Adrenal gland (tissue), 12 donors: ENCODE measurements around the gene SLC39A9. TPM values are rescaled to one million over a fixed set of nuclear protein-coding genes. Genes with fewer than 3 reads are reported as not detected.

Source experiments
- DNase-seq, 7 donors: peaks; one replicate each; pipeline ENCODE4 v3.0.0-alpha.2; 2019 to 2020
- H3K27ac ChIP-seq, 5 donors: fragments of 200-600 bp; sonication (generic) in 4 of 5; 1 replicate in 3 of 5; 2 replicates in 2 of 5; pipeline versions ENCODE4 v1.5.1 to v1.8.0; 2016 to 2020; ENCODE audit warnings: mild to moderate bottlenecking in 1 of 5
- H3K27me3 ChIP-seq: fragments of 200-600 bp; 2 replicates; pipeline ENCODE4 v1.8.0; 2021
- H3K36me3 ChIP-seq, 2 donors: fragments of 200-600 bp; replicated peaks in 1 of 2; 1 replicate in 1 of 2; 2 replicates in 1 of 2; pipeline versions ENCODE4 v1.5.1 to v1.8.0; 2018 to 2022
- H3K4me1 ChIP-seq, 2 donors: fragments of 200-600 bp; replicated peaks in 1 of 2; 1 replicate in 1 of 2; 2 replicates in 1 of 2; pipeline versions ENCODE4 v1.5.1 to v1.8.0; 2018 to 2021
- H3K4me3 ChIP-seq, 4 donors: fragments of 200-600 bp; sonication (generic) in 3 of 4; one replicate each; pipeline ENCODE4 v1.5.1; 2016 to 2018
- H3K9me3 ChIP-seq, 3 donors: fragments of 200-600 bp; sonication (generic) in 1 of 3; replicated peaks in 1 of 3; 1 replicate in 2 of 3; 2 replicates in 1 of 3; pipeline versions ENCODE4 v1.5.1 to v1.8.0; 2016 to 2021
- CTCF ChIP-seq, 6 experiments: fragments of 450-650 bp in 4 of 6; fragments of 200-600 bp in 2 of 6; sonication (generic) in 1 of 6; IDR thresholded peaks; 1 replicate in 5 of 6; 2 replicates in 1 of 6; pipeline versions ENCODE4 v1.5.1 to v1.8.0; 2016 to 2021; ENCODE audit warnings: antibody characterized with exemption in 6 of 6, mild to moderate bottlenecking in 2 of 6, moderate library complexity in 1 of 6
- POLR2A ChIP-seq, 2 donors: fragments of 450-650 bp; IDR thresholded peaks; one replicate each; pipeline ENCODE4 v1.6.1; 2017; ENCODE audit warnings: antibody characterized with exemption in 2 of 2, mild to moderate bottlenecking in 2 of 2, moderate library complexity in 1 of 2
- WGBS, 4 donors: extraction: QIAGEN DNeasy Blood & Tissue Kit in 2 of 4; methylation state at CpG; one replicate each; pipeline versions ENCODE4 v1.1.5 to v1.1.7; 2013 to 2017; 5-methylcytosine and 5-hydroxymethylcytosine counted together
- intact Hi-C, 2 donors: fragments of 100-400 bp; cut with DNase I; formaldehyde crosslinking; loops; one replicate each; pipeline versions ENCODE4 v1.14.1 to v1.15.0; 2022 to 2023
- polyA plus RNA-seq, 3 donors: library from polyadenylated mRNA; stranded (reverse); fragments of 200-250 nt in 2 of 3; fragments of 350-450 nt in 1 of 3; fragmentation: Illumina TruSeq in 1 of 3; extraction: RNeasy Lipid Tissue Mini Kit (QIAGEN cat#74804) in 1 of 3; gene quantifications; one replicate each; pipeline ENCODE4 v1.2.3, GENCODE V29; 2013 to 2014
- total RNA-seq, 9 donors: library from RNA; depleted of rRNA in 4 of 9; stranded (reverse); fragments of >200 nt in 4 of 9; fragments of 120-200 nt in 1 of 9; fragmentation: NEBNext Ultra II Directional in 1 of 9; extraction: Animal tissue kit (Norgen Biotek cat#: 25700) in 1 of 9; gene quantifications; one replicate each; pipeline versions ENCODE4 v1.1.0 to v1.2.4, GENCODE V29; 2013 to 2023
- donor health status: healthy with polysubstance abuse.
- donor health status: Bipolar disorder and iron deficiency.
- donor health status: DM: yes; HTN: yes; CAD: no.
- donor health status: DM: no; HTN: no; CAD: no.
- donor health status: DM: no; HTN: no; CAD: no.
- donor health status: DM: yes; HTN: yes; CAD: no.

Gene SLC39A9
- total and polyA plus RNA-seq, 12 donors, result 17.7 to 130 (median 72.5) TPM

GRCh38 chr14:69451941-69452340 lies 53.4 kb downstream of the SLC39A9 start:
- no peak overlapping the region for H3K4me3 ChIP-seq
- no peaks in the 10 kb centered on the region for H3K4me1 ChIP-seq
- H3K27ac ChIP-seq, result no peak overlapping the region
- WGBS, 4 donors, result 94 to 97% (median 95%) methylated on average over 2 of the region's 2 CpGs
- H3K9me3 ChIP-seq, result no peaks in the 10 kb centered on the region
- DNase-seq, result no peak
- no peak for TF ChIP-seq CTCF (IDR thresholded peaks at IDR 0.05)
- peaks cover 0 to 18% of the 10 kb centered on the region in 2 donors for H3K36me3 ChIP-seq
- intact Hi-C loops, result no loop called here
- no peaks in the 10 kb centered on the region for H3K27me3 ChIP-seq

GRCh38 chr14:69458350-69458749 lies 59.9 kb downstream of the SLC39A9 start:
- Histone ChIP-seq H3K4me3 (no peak overlapping the region), H3K9me3 (no peaks in the 10 kb centered on the region), H3K27ac (no peak overlapping the region), H3K27me3 (no peaks in the 10 kb centered on the region), H3K4me1 (peaks cover 0 to 3% of the 10 kb centered on the region in 2 donors), H3K36me3 (peaks cover 0 to 33% of the 10 kb centered on the region in 2 donors)
- WGBS, 4 donors, result 66 to 71% (median 69%) methylated on average over 10 to 11 of the region's 11 CpGs
- DNase-seq, result peak in 2 of 7 donors; percentile 11 to 19
- TF ChIP-seq POLR2A (IDR thresholded peaks at IDR 0.05) (no peak), CTCF (IDR thresholded peaks at IDR 0.05) (no peak)
- intact Hi-C loops, result loop anchor here in 1 of 2 donors (5.0 kb wide), 1 partner anchor 61 kb away; the partner anchor contains the start of genes ERH and SLC39A9

- Histone ChIP-seq H3K9me3 (no peaks in the 10 kb centered on the region), H3K27ac (no peak overlapping the region), H3K36me3 (peaks cover 0 to 33% of the 10 kb centered on the region in 2 donors), H3K4me1 (peaks cover 0 to 3% of the 10 kb centered on the region in 2 donors), H3K27me3 (no peaks in the 10 kb centered on the region), H3K4me3 (no peak overlapping the region)
- intact Hi-C loops, result loop anchor here in 1 of 2 donors (5.0 kb wide), 1 partner anchor 62 kb away; the partner anchor contains the start of genes ERH and SLC39A9
- WGBS, 4 donors, result 71 to 96% (median 77%) methylated on average over 1 of the region's 1 CpG
- DNase-seq, result no peak
- TF ChIP-seq CTCF (IDR thresholded peaks at IDR 0.05) (no peak), POLR2A (IDR thresholded peaks at IDR 0.05) (no peak)
Measured at GRCh38 chr14:69459122-69459521, 60.6 kb downstream of the SLC39A9 start.

- peak; percentile 66 to 93 (median 79) for DNase-seq
- Histone ChIP-seq H3K27me3 (no peaks in the 10 kb centered on the region), H3K36me3 (peaks cover 0 to 25% of the 10 kb centered on the region in 2 donors), H3K4me1 (peaks cover 0 to 3% of the 10 kb centered on the region in 2 donors), H3K27ac (no peak overlapping the region), H3K9me3 (no peaks in the 10 kb centered on the region), H3K4me3 (no peak overlapping the region)
- 23 to 26% (median 24%) methylated on average over 4 of the region's 4 CpGs for WGBS, 4 donors
- intact Hi-C loops, result loop anchor here (2.0 to 5.0 kb wide), 2 partner anchors 217 to 218 kb away; no protein-coding TSS in a partner anchor
- TF ChIP-seq CTCF (IDR thresholded peaks at IDR 0.05) (peak; percentile 58 to 96 (median 93)), POLR2A (IDR thresholded peaks at IDR 0.05) (no peak)
Measured at GRCh38 chr14:69460093-69460701, 61.7 kb downstream of the SLC39A9 start.
